WI38 (cell line): ENCODE results near the gene DUSP8.

Source experiments
- H3K4me3 ChIP-seq: 2 replicates; pipeline ENCODE4 v1.5.1; 2011; ENCODE audit warnings: low read depth, mild to moderate bottlenecking, control low read depth, low read length
- CTCF ChIP-seq: IDR thresholded peaks from 2 replicates; pipeline ENCODE4 v1.5.1; 2012; ENCODE audit warnings: low read depth, mild to moderate bottlenecking, control low read depth, low read length

Gene DUSP8

GRCh38 chr11:1506981-1507380 is 65.1 kb downstream of the DUSP8 start:
- H3K4me3 ChIP-seq, result no peak overlapping the region
- no peak for TF ChIP-seq CTCF

DNA sequence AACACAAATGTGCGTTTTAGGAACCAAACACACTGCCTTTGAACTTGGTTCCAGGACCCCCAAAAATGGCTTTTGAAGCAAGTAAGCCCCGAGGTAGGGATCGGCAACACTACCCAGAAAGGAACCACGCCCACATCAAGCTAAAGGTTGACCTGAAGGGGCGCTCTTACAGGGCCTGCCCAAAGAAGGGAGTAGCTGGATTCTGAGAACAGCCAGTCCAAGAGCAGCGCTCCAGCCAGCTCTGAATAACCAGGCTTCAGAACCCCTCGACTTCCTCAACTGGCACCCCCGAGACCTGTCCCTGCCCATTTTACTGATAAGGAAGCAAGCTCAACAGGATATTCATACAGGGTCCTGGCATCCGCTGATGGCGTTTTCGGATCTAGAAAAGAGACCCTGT is 66.6 kb downstream of the DUSP8 start:
- no peak for TF ChIP-seq CTCF

DNA sequence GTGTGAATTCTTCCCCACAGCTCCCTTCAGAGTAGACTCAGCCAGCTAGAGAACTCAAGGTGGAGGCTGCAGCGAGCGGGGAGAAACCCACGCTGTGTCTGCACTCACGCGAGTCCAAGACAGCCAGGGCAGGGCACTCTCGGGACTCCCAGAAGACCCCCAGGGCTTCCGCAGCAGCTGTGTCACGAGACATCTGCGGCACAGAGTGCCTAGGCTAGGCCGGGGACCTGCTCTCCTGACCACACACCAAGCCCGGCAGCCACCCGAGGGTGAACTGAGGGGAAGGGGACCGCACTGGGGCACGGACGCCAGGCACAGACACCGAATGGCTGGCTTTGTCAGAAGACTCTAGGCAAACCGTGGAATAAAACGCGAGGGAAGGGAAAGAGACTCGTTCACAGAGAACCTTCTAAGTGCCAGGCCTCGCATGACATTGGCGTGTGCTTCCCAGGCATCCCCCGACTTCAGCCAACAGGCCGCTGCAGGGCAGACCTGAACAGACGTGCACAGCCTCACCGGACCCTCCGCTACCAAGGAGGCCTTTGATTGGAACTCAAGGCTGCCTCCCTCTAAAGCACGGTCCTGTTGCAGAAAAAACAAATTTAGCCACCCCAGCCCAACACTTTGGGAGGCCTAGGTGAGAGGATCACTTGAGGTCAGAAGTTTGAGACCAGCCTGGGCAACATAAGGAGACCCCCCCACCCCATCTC is 67.3 kb downstream of the DUSP8 start:
- H3K4me3 ChIP-seq, result no peak overlapping the region
- TF ChIP-seq CTCF, result no peak

More for the DNA sequence above, 66.6 kb downstream of the DUSP8 start:
- H3K4me3 ChIP-seq, result no peak overlapping the region

DNA sequence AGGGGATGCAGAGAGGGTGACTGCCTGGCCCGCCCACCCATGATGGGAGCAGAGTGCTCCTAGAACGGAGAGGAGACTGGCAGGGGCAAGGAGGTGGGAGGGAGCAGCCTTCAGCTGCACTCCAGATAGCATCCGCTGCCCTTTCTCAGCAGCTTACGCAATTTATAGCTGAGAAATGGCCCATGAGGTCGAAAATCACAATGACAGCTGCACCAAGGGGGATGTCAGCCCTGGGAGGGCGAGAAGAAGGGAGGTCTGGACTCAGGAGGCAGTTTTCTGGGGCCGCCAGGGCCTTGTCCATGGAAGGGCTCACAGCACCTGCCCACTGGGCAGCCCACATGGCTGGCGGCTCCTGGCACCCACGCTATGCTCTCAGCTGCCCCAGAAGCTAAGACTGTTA is 67.9 kb downstream of the DUSP8 start:
- H3K4me3 ChIP-seq, result no peak overlapping the region
- no peak for TF ChIP-seq CTCF
